OCI-LY7 (cell line): Measurements from ENCODE around the gene FBXO7.

ENCODE experiments used
- CTCF ChIP-seq: fragments of 200-600 bp; sonication (generic); conservative IDR thresholded peaks from 2 replicates; pipeline ENCODE4 v1.5.1; 2014; ENCODE audit warnings: mild to moderate bottlenecking, antibody characterized with exemption, low read length, moderate library complexity, mixed read lengths
- EZH2phosphoT487 ChIP-seq: fragments of 200-600 bp; sonication (generic); IDR thresholded peaks from 2 replicates; pipeline ENCODE4 v1.6.1; 2018; ENCODE audit warnings: low read depth, borderline replicate concordance, mild to moderate bottlenecking, mixed run types, antibody characterized with exemption, low read length, moderate library complexity, mixed read lengths

- TF ChIP-seq CTCF (no peak), EZH2phosphoT487 (no peak)
Measured at GRCh38 chr22:32494971-32495370, 20.4 kb downstream of the FBXO7 start.
